Measurements from ENCODE around the gene EIF3F. TPM values are rescaled to one million over a fixed set of nuclear protein-coding genes. Genes with fewer than 3 reads are reported as not detected.

Gene EIF3F
- total and polyA plus RNA-seq, 2 of the 13 experiments (the other 11 are each of a cell fraction or from before 2014, with no cell fraction given) = 109 to 191 TPM

GRCh38 chr11:8049084-8049483 lies 61.9 kb downstream of the EIF3F start:
- ChIA-PET POLR2A (no interaction called here), CTCF (ENCODE audit: low intra/inter-chr PET ratio, low total read pairs) (no interaction called here)
- WGBS (ENCODE audit: low lambda C conversion rate) = 0% methylated on average over 3 of the region's 3 CpGs

More at GRCh38 chr11:8049084-8049483, 61.9 kb downstream of the EIF3F start:
- Histone ChIP-seq H3K9me3 (ENCODE audit: low read length) (no peaks in the 10 kb centered on the region), H3K4me1 (ENCODE audit: insufficient read depth, low read length) (no peaks in the 10 kb centered on the region), H3K4me2 (ENCODE audit: low read depth, low read length) (no peak overlapping the region), H4K20me1 (ENCODE audit: insufficient read depth, low read length) (no peaks in the 10 kb centered on the region), H3K9ac (ENCODE audit: insufficient read depth, low read depth, low read length) (no peak overlapping the region), H2AFZ (ENCODE audit: low read length) (no peak overlapping the region), H3K79me2 (ENCODE audit: insufficient read depth, low read length) (no peaks in the 10 kb centered on the region), H3K4me3 (replicated peaks in 1 of 3; ENCODE audit: insufficient read depth in 1 of 3, low read depth in 2 of 3, low read length in 3 of 3) (no peak overlapping the region), H3K36me3 (replicated peaks in 1 of 2; ENCODE audit: control insufficient read depth in 1 of 2, insufficient read depth in 2 of 2, low read length in 2 of 2) (no peaks in the 10 kb centered on the region), H3K27ac (ENCODE audit: extremely low read length, insufficient read depth, low read length) (no peak overlapping the region), H3K27me3 (ENCODE audit: control insufficient read depth in 1 of 2, insufficient read depth in 2 of 2, low read length in 2 of 2) (peaks cover 0 to 4% of the 10 kb centered on the region in 2 experiments; a peak in 1 of 5 replicates)
- in situ Hi-C loops (cut with HindIII; ENCODE audit: extremely low pct_ligation_motif_present, low pct_unique_long_range_greater_than_20kb) (no loop called here), intact Hi-C loops (cut with micrococcal nuclease; ENCODE audit: unreplicated experiment) (no loop called here)
- DNase-seq (ENCODE audit: low spot score) (no peak), FAIRE-seq (no peak), ATAC-seq (no peak)
- TF ChIP-seq NFE2 (CRISPR knock-in tag; IDR thresholded peaks at IDR 0.05) (no peak), ZNF430 (CRISPR knock-in tag; IDR thresholded peaks at IDR 0.05) (no peak), EED (CRISPR knock-in tag; IDR thresholded peaks at IDR 0.05) (no peak), SALL2 (CRISPR knock-in tag; IDR thresholded peaks at IDR 0.05) (no peak), FOXO1 (CRISPR knock-in tag; IDR thresholded peaks at IDR 0.05) (no peak), KAT7 (CRISPR knock-in tag; IDR thresholded peaks at IDR 0.05; ENCODE audit: borderline replicate concordance) (no peak), ZSCAN20 (CRISPR knock-in tag; IDR thresholded peaks at IDR 0.05; ENCODE audit: borderline replicate concordance) (no peak), KDM5B (CRISPR knock-in tag; IDR thresholded peaks at IDR 0.05; ENCODE audit: borderline replicate concordance) (no peak), TCF12 (IDR thresholded peaks at IDR 0.05) (no peak), TCF12 (CRISPR knock-in tag; IDR thresholded peaks at IDR 0.05) (no peak), AKAP8 (CRISPR knock-in tag; IDR thresholded peaks at IDR 0.05) (no peak), ZNF501 (CRISPR knock-in tag; IDR thresholded peaks at IDR 0.05) (no peak), ZBTB7A (CRISPR knock-in tag; IDR thresholded peaks at IDR 0.05) (no peak)
- TF ChIP-seq, protein P1, sequence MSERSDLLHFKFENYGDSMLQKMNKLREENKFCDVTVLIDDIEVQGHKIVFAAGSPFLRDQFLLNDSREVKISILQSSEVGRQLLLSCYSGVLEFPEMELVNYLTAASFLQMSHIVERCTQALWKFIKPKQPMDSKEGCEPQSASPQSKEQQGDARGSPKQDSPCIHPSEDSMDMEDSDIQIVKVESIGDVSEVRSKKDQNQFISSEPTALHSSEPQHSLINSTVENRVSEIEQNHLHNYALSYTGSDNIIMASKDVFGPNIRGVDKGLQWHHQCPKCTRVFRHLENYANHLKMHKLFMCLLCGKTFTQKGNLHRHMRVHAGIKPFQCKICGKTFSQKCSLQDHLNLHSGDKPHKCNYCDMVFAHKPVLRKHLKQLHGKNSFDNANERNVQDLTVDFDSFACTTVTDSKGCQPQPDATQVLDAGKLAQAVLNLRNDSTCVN (CRISPR knock-in tag; IDR thresholded peaks at IDR 0.05; ENCODE audit: borderline replicate concordance) = no peak
- TF ChIP-seq, protein P2, sequence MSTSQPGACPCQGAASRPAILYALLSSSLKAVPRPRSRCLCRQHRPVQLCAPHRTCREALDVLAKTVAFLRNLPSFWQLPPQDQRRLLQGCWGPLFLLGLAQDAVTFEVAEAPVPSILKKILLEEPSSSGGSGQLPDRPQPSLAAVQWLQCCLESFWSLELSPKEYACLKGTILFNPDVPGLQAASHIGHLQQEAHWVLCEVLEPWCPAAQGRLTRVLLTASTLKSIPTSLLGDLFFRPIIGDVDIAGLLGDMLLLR (CRISPR knock-in tag; IDR thresholded peaks at IDR 0.05) = no peak
- TF ChIP-seq, protein P3, sequence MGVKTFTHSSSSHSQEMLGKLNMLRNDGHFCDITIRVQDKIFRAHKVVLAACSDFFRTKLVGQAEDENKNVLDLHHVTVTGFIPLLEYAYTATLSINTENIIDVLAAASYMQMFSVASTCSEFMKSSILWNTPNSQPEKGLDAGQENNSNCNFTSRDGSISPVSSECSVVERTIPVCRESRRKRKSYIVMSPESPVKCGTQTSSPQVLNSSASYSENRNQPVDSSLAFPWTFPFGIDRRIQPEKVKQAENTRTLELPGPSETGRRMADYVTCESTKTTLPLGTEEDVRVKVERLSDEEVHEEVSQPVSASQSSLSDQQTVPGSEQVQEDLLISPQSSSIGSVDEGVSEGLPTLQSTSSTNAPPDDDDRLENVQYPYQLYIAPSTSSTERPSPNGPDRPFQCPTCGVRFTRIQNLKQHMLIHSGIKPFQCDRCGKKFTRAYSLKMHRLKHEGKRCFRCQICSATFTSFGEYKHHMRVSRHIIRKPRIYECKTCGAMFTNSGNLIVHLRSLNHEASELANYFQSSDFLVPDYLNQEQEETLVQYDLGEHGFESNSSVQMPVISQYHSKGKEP (CRISPR knock-in tag; IDR thresholded peaks at IDR 0.05) = no peak
- BruUV-seq (replicated peaks) = no TSS peak

Data from HepG2 (cell line).